Lower leg skin (tissue), 4 donors: ENCODE data around the gene TBXAS1. TPM values are rescaled to one million over a fixed set of nuclear protein-coding genes. Genes with fewer than 3 reads are reported as not detected.

Source experiments
- DNase-seq, 2 donors: peaks; one replicate each; pipeline ENCODE4 v3.0.0-alpha.2; 2019; ENCODE audit warnings: low spot score in 2 of 2
- H3K4me3 ChIP-seq: fragments of 200-600 bp; sonication (generic); 2 replicates; pipeline ENCODE4 v1.5.1; 2017; ENCODE audit warnings: mild to moderate bottlenecking, low read depth; ENCODE audit not compliant: poor library complexity, severe bottlenecking
- CTCF ChIP-seq, 3 donors: fragments of 450-650 bp; IDR thresholded peaks; one replicate each; pipeline ENCODE4 v1.5.1; 2016; ENCODE audit warnings: antibody characterized with exemption in 3 of 3, mild to moderate bottlenecking in 3 of 3, moderate library complexity in 2 of 3
- POLR2A ChIP-seq, 2 donors: fragments of 450-650 bp; IDR thresholded peaks; one replicate each; pipeline ENCODE4 v1.6.1; 2016 to 2017; ENCODE audit warnings: antibody characterized with exemption in 2 of 2, mild to moderate bottlenecking in 1 of 2, moderate library complexity in 1 of 2
- WGBS, 2 donors: methylation state at CpG; one replicate each; pipeline ENCODE4 v1.1.5; 2018; 5-methylcytosine and 5-hydroxymethylcytosine counted together
- intact Hi-C: fragments of 100-400 bp; cut with DNase I; formaldehyde crosslinking; loops from one replicate; pipeline ENCODE4 v1.15.0; 2023; ENCODE audit warnings: low total_unique reads
- total RNA-seq, 4 donors: library from RNA; depleted of rRNA; stranded (reverse); fragments of >200 nt; gene quantifications; one replicate each; pipeline ENCODE4 v1.1.0, GENCODE V29; 2016

The TBXAS1 gene
- total RNA-seq, 4 donors from 2014 or later = 0.91 to 9.9 (median 2.4) TPM

- intact Hi-C loops = no loop called here
- WGBS, 2 donors = 1 to 2% methylated on average over 9 to 32 of the region's 32 CpGs
- DNase-seq = peak in 1 of 2 donors; percentile 85
- H3K4me3 ChIP-seq = peak overlapping the region; percentile 68
- no peak for TF ChIP-seq POLR2A (IDR thresholded peaks at IDR 0.05)
- no peak for TF ChIP-seq CTCF (IDR thresholded peaks at IDR 0.05)
These were observed 233.1 kb downstream of the TBXAS1 start for GRCh38 chr7:140062118-140062527.

- 0% methylated on average over 33 to 53 of the region's 106 CpGs for WGBS, 2 donors
- H3K4me3 ChIP-seq = peak within 1 kb of the TSS; percentile 68
- intact Hi-C loops = no loop called here
- peak; percentile 82 to 96 for DNase-seq
- no peak for TF ChIP-seq POLR2A (IDR thresholded peaks at IDR 0.05)
- no peak for TF ChIP-seq CTCF (IDR thresholded peaks at IDR 0.05)
These were observed 233.7 kb downstream of the TBXAS1 start, which contains the start of gene PARP12 for GRCh38 chr7:140062528-140063299. TSS of gene PARP12 (minus strand) at chr7:140062951. CDS start at chr7:140062847, 104 bp downstream.

- TF ChIP-seq POLR2A (IDR thresholded peaks at IDR 0.05) (no peak), CTCF (IDR thresholded peaks at IDR 0.05) (no peak)
- 45 to 85% methylated on average over 2 of the region's 2 CpGs for WGBS, 2 donors
- intact Hi-C loops = no loop called here
- DNase-seq = no peak
- no peak overlapping the region for H3K4me3 ChIP-seq
These were observed 238.0 kb downstream of the TBXAS1 start for GRCh38 chr7:140067052-140067451.

- no peak overlapping the region for H3K4me3 ChIP-seq
- intact Hi-C loops = no loop called here
- no peak for TF ChIP-seq CTCF (IDR thresholded peaks at IDR 0.05)
- TF ChIP-seq POLR2A (IDR thresholded peaks at IDR 0.05) = no peak
- DNase-seq = no peak
- 38 to 85% methylated on average over 2 of the region's 2 CpGs for WGBS, 2 donors
These were observed 239.0 kb downstream of the TBXAS1 start for GRCh38 chr7:140068033-140068432.

GRCh38 chr7:140069298-140069949, 240.4 kb downstream of the TBXAS1 start:
- no peak overlapping the region for H3K4me3 ChIP-seq
- 93 to 98% methylated on average over 4 of the region's 4 CpGs for WGBS, 2 donors
- intact Hi-C loops = no loop called here
- DNase-seq = no peak
- TF ChIP-seq CTCF (IDR thresholded peaks at IDR 0.05) = no peak
- TF ChIP-seq POLR2A (IDR thresholded peaks at IDR 0.05) = no peak

Other genes with a start within 250 kb of the TBXAS1 start
- gene HIPK2, start 51.3 kb upstream of the TBXAS1 start, total RNA-seq = 10 to 100 TPM in 2 of 4 donors, 1 to 10 TPM in 2; 4.5 to 14.9 (median 10.4) TPM
- gene PARP12, start 233.7 kb downstream of the TBXAS1 start, total RNA-seq = 10 to 100 TPM; 17.8 to 21.5 (median 18.5) TPM